Esophagus muscularis mucosa (tissue), 4 donors: ENCODE data around the gene ABTB2. TPM values are rescaled to one million over a fixed set of nuclear protein-coding genes. Genes with fewer than 3 reads are reported as not detected.

Source experiments
- DNase-seq: peaks from one replicate; pipeline ENCODE4 v3.0.0-alpha.2; 2017; ENCODE audit errors: extremely low spot score
- H3K27ac ChIP-seq, 4 donors: fragments of 200-600 bp; sonication (generic); replicated peaks in 1 of 4; 1 replicate in 3 of 4; 2 replicates in 1 of 4; pipeline ENCODE4 v1.5.1; 2016 to 2019; ENCODE audit warnings: mild to moderate bottlenecking in 1 of 4
- H3K27me3 ChIP-seq, 4 donors: fragments of 200-600 bp; sonication (generic); one replicate each; pipeline versions ENCODE4 v1.5.1 to v1.6.0; 2016 to 2019
- H3K36me3 ChIP-seq, 4 donors: fragments of 200-600 bp; sonication (generic); one replicate each; pipeline ENCODE4 v1.5.1; 2016 to 2019
- H3K4me1 ChIP-seq, 4 donors: fragments of 200-600 bp; sonication (generic); one replicate each; pipeline ENCODE4 v1.5.1; 2016 to 2019
- H3K4me3 ChIP-seq, 4 donors: fragments of 200-600 bp; sonication (generic); 1 replicate in 2 of 4; 2 replicates in 2 of 4; pipeline ENCODE4 v1.5.1; 2016 to 2019; ENCODE audit warnings: mild to moderate bottlenecking in 4 of 4, moderate library complexity in 1 of 4
- H3K9me3 ChIP-seq, 4 donors: fragments of 200-600 bp; sonication (generic); 1 replicate in 3 of 4; 2 replicates in 1 of 4; pipeline ENCODE4 v1.5.1; 2016 to 2019
- EP300 ChIP-seq: sonication (generic); formaldehyde crosslinking; IDR thresholded peaks from one replicate; pipeline ENCODE4 v1.6.1; 2017; ENCODE audit warnings: antibody characterized with exemption
- POLR2A ChIP-seq: fragments of 450-650 bp; IDR thresholded peaks from one replicate; pipeline ENCODE4 v1.6.1; 2017; ENCODE audit warnings: antibody characterized with exemption, moderate library complexity, mild to moderate bottlenecking, low read depth
- POLR2AphosphoS5 ChIP-seq, 2 donors: sonication (generic); formaldehyde crosslinking; IDR thresholded peaks; one replicate each; pipeline ENCODE4 v1.6.1; 2017; ENCODE audit warnings: antibody characterized with exemption in 2 of 2
- whole genome bisulfite sequencing: methylation state at CpG from one replicate; pipeline ENCODE4 v1.1.5; 2018; 5-methylcytosine and 5-hydroxymethylcytosine counted together
- intact Hi-C: fragments of 100-400 bp; cut with DNase I; formaldehyde crosslinking; loops from one replicate; pipeline ENCODE4 v1.15.1; 2023
- total RNA-seq, 4 donors: library from RNA; depleted of rRNA; stranded (reverse); fragments of >200 nt; gene quantifications; one replicate each; pipeline versions ENCODE4 v1.1.0 to v1.2.1, GENCODE V29; 2016
- TF ChIP-seq, protein P1 (sequence below), 3 experiments: fragments of 200-600 bp in 2 of 3; fragments of 450-650 bp in 1 of 3; sonication (generic) in 2 of 3; IDR thresholded peaks; one replicate each; pipeline ENCODE4 v1.5.1; 2017 to 2019; ENCODE audit warnings: antibody characterized with exemption in 3 of 3, mild to moderate bottlenecking in 2 of 3, moderate library complexity in 1 of 3

The ABTB2 gene
- total RNA-seq, 4 donors from 2014 or later: 5.0 to 8.0 (median 7.2) TPM

DNA sequence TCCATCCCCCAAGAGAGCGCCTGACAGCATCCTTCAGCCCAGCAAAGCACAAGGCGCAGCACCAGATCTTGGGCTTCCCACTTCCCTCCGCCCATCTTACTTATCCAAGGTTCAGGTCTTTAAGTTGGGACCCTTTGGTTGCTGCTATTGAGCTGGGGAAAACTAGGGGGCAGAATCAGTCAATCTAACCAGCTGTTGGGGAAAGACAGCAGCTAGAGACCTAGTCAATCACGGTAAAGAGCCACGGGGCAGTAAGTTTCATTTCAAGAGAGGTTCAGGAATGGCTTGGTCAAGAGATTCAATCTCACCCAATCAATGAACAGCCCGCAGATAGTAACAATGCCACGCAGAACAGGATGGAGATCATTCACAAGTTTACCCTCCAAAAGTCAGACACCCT is 1.7 kb downstream of the ABTB2 start:
- DNase-seq: no peak
- TF ChIP-seq, protein P1, sequence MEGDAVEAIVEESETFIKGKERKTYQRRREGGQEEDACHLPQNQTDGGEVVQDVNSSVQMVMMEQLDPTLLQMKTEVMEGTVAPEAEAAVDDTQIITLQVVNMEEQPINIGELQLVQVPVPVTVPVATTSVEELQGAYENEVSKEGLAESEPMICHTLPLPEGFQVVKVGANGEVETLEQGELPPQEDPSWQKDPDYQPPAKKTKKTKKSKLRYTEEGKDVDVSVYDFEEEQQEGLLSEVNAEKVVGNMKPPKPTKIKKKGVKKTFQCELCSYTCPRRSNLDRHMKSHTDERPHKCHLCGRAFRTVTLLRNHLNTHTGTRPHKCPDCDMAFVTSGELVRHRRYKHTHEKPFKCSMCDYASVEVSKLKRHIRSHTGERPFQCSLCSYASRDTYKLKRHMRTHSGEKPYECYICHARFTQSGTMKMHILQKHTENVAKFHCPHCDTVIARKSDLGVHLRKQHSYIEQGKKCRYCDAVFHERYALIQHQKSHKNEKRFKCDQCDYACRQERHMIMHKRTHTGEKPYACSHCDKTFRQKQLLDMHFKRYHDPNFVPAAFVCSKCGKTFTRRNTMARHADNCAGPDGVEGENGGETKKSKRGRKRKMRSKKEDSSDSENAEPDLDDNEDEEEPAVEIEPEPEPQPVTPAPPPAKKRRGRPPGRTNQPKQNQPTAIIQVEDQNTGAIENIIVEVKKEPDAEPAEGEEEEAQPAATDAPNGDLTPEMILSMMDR (IDR thresholded peaks at IDR 0.05): no peak
- TF ChIP-seq POLR2AphosphoS5 (IDR thresholded peaks at IDR 0.05) (no peak), EP300 (no peak), POLR2A (no peak)
- Histone ChIP-seq H3K27ac (no peak overlapping the region), H3K27me3 (peaks cover 0 to 3% (median 0%) of the 10 kb centered on the region in 4 donors), H3K36me3 (no peaks in the 10 kb centered on the region), H3K4me3 (peak overlapping the region; percentile 64 to 79 (median 68)), H3K9me3 (no peaks in the 10 kb centered on the region), H3K4me1 (peaks cover 27 to 46% (median 40%) of the 10 kb centered on the region in 4 donors)
- intact Hi-C loops: loop anchor here (5.0 kb wide), 1 partner anchor 304 kb away; the partner anchor contains the start of gene CAPRIN1
- 44% methylated on average over 6 of the region's 7 CpGs for WGBS

DNA sequence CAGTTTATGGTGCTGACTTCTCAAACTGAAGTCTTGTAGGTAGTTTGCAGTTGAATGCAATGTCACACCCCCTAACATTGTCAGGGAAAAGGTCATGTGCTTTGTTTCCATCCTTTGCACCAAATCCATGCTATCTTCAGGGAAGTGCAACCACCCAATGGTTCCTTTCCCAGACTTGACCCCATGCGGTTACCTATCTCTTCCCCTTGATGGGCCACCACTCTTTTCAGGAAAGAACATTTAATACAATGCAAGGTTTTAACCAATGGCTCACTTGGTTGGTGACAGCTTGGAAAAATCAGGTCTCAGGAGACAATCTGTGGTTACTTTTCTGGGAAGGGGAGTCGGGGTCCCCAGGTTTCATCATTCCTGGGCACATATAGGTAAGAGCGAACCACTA is 2.1 kb downstream of the ABTB2 start:
- Histone ChIP-seq H3K4me3 (peak overlapping the region; percentile 64 to 79 (median 68)), H3K36me3 (no peaks in the 10 kb centered on the region), H3K4me1 (peaks cover 27 to 50% (median 42%) of the 10 kb centered on the region in 4 donors), H3K27ac (no peak overlapping the region), H3K9me3 (no peaks in the 10 kb centered on the region), H3K27me3 (peaks cover 0 to 3% (median 0%) of the 10 kb centered on the region in 4 donors)
- intact Hi-C loops: loop anchor here (5.0 kb wide), 1 partner anchor 303 kb away; the partner anchor contains the start of gene CAPRIN1
- peak; percentile 53 for DNase-seq
- TF ChIP-seq POLR2A: no peak
- TF ChIP-seq EP300: no peak
- TF ChIP-seq, protein P1 (IDR thresholded peaks at IDR 0.05): no peak
- no peak for TF ChIP-seq POLR2AphosphoS5 (IDR thresholded peaks at IDR 0.05)
- 83% methylated on average over 3 of the region's 3 CpGs for WGBS

DNA sequence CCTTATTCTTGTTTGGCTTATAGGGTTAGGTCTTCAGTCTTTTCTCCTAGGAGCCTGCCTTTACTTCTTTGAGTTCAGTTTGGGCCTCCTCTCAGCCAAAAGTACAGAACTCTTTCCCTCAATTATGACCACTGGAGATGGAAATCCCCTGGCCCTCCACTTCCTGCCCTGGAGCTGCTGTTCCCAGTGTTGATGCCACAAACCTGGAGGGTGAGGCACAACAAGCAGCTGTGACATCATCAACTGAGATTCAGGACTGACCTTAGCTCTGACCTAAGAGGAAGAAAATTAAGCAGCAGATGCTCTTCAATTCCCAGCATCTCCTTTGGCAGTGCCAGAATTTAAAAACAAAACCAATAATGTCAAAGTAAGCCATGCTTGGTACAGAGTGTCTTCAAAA is 3.0 kb downstream of the ABTB2 start:
- Histone ChIP-seq H3K4me1 (peaks cover 27 to 60% (median 47%) of the 10 kb centered on the region in 4 donors), H3K27me3 (peaks cover 0 to 3% (median 0%) of the 10 kb centered on the region in 4 donors), H3K4me3 (no peak overlapping the region), H3K27ac (no peak overlapping the region), H3K9me3 (no peaks in the 10 kb centered on the region), H3K36me3 (no peaks in the 10 kb centered on the region)
- intact Hi-C loops: loop anchor here (5.0 kb wide), 1 partner anchor 302 kb away; the partner anchor contains the start of gene CAPRIN1
- TF ChIP-seq POLR2A (no peak), EP300 (no peak), POLR2AphosphoS5 (IDR thresholded peaks at IDR 0.05) (no peak)
- TF ChIP-seq, protein P1 (IDR thresholded peaks at IDR 0.05): no peak
- DNase-seq: peak; percentile 64

GRCh38 chr11:34353881-34354280 is 3.9 kb downstream of the ABTB2 start:
- intact Hi-C loops: no loop called here
- TF ChIP-seq, protein P1 (IDR thresholded peaks at IDR 0.05): no peak
- TF ChIP-seq POLR2A (no peak), EP300 (no peak), POLR2AphosphoS5 (IDR thresholded peaks at IDR 0.05) (no peak)
- WGBS: over 99% methylated on average over 4 of the region's 4 CpGs
- Histone ChIP-seq H3K36me3 (no peaks in the 10 kb centered on the region), H3K4me3 (no peak overlapping the region), H3K4me1 (peaks cover 25 to 66% (median 52%) of the 10 kb centered on the region in 4 donors), H3K27ac (no peak overlapping the region), H3K9me3 (no peaks in the 10 kb centered on the region), H3K27me3 (peaks cover 0 to 3% (median 0%) of the 10 kb centered on the region in 4 donors)
- no peak for DNase-seq
